Measurements from ENCODE around the gene CORO1C. TPM values are rescaled to one million over a fixed set of nuclear protein-coding genes. Genes with fewer than 3 reads are reported as not detected.
"Not testable (repeated sequence)": the region's sequence is repeated elsewhere in the genome, so short reads cannot be mapped to it uniquely, and the experiment has no call there.

The CORO1C gene
- total RNA-seq, 1 donor from 2014 or later = 107 TPM

DNA sequence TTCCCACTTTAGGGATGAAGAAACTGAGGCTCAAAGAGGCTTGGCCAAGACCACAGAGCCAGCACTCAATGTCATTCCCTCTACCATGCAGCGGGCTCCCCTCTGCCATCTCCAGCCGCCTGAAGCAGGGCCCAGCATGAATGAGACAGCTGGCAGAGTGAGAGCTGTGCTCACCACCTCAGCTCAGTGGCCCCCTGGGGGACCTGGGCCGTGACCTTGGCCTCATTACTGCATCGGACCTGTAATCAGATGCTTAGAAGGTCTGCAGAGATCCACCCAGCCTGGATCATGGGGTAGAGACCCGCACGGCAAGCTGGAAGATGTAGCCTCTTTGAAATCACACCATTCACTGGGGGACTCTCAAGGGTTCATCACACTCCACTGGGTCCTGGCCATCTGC, 22.7 kb upstream of the CORO1C start:
- DNase-seq = no peak

GRCh38 chr12:108752387-108752786, 21.1 kb upstream of the CORO1C start:
- DNase-seq = peak; percentile 97

GRCh38 chr12:108751821-108752220, 20.5 kb upstream of the CORO1C start:
- DNase-seq = peak; percentile 76

- not testable (repeated sequence) for DNase-seq
Measured at GRCh38 chr12:108751003-108751402, 19.7 kb upstream of the CORO1C start.

- DNase-seq = peak; percentile 67
Measured at GRCh38 chr12:108750526-108750925, 19.2 kb upstream of the CORO1C start.

DNA sequence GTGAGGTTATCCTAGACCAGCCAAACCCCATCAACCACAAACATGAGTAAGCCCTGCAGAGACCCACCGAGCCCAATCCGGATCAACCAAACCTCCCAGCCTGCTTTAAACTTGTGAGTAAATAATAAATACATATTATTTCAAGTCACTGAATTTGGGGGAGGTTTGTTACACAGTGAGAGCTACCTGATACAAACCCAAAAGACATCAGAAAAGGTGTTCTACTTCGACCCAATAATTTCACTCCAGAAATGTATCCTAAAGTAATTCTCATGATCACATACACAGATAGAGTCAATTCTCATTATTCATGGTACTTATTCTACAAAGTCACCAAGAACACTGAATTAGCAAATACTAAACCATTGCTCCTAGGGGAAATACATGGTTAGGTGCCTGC, 16.2 kb upstream of the CORO1C start:
- no peak for DNase-seq

GRCh38 chr12:108745641-108746040, 14.3 kb upstream of the CORO1C start:
- DNase-seq = no peak

GRCh38 chr12:108744021-108744897, 12.9 kb upstream of the CORO1C start:
- no peak for DNase-seq

DNA sequence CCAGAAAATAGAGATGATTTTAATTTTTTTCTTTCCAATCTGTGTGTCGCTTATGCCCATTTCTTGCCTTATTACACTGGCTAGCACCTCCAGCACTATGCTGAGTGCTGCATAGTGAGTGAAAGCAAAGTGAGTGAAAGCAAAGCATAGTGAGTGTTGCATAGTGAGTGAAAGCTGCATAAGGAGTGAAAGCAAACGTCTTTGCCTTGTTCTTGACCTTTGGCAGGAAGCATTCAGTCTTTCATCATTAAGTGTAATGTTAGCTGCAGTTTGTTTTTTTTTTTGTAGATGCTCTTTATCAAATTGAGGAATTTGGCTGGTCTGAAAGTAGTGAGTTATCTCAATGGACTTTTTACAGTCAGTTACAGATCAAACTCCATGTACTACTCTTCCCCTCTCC, 6.9 kb upstream of the CORO1C start:
- no peak for DNase-seq

DNA sequence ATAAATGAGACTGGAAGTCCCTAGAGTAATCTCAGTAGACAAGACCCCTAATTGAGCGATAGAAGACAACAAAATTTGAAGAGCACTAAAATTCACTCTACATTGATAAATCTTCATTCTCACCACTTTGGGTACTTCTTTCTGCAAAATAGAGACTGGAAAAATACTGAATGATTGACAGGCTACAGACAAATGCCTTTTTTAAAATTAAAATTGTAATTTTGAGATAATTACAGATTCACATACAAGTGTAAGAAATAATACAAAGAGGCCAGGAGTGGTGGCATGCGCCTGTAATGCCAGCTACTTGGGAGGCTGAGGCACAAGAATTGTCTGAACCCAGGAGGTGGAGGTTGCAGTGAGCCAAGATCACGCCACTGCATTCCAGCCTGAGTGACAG, 4.5 kb upstream of the CORO1C start:
- DNase-seq = no peak

GRCh38 chr12:108734200-108734906, 3.0 kb upstream of the CORO1C start:
- DNase-seq = peak; percentile 53

- DNase-seq = not testable (repeated sequence)
Measured at GRCh38 chr12:108733230-108733531, 1.9 kb upstream of the CORO1C start.

GRCh38 chr12:108732489-108733229, 1.3 kb upstream of the CORO1C start:
- DNase-seq = no peak

DNA sequence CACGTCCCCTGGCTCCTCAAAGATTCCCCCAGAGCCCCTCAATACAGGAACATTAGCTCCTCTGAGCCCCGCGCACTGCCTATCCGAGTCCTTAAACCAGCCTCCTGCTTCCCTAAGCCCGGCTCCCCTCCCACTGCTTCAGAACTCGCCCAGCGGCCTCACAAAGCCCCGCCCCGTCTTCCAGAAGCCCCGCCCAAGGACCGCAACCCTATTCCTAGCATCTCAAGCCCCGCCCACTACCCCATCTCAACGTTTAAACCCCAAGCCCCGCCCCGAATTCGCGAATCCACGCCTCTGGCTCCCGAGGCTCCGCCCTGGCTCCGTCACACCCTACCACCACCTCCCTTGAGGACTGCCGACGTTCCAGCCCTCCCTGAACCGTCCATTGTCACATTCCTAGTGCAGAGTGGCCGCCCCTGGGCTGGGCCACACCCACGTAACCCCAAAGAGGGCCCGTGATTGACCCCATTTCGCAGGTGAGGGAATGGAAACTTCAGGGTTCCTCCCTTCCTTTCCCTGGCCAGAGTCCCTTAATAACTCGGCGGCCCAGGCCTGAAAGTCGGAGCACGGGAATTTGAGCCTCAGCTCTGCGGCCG, 646 bp upstream of the CORO1C start:
- peak; percentile 99 for DNase-seq

DNA sequence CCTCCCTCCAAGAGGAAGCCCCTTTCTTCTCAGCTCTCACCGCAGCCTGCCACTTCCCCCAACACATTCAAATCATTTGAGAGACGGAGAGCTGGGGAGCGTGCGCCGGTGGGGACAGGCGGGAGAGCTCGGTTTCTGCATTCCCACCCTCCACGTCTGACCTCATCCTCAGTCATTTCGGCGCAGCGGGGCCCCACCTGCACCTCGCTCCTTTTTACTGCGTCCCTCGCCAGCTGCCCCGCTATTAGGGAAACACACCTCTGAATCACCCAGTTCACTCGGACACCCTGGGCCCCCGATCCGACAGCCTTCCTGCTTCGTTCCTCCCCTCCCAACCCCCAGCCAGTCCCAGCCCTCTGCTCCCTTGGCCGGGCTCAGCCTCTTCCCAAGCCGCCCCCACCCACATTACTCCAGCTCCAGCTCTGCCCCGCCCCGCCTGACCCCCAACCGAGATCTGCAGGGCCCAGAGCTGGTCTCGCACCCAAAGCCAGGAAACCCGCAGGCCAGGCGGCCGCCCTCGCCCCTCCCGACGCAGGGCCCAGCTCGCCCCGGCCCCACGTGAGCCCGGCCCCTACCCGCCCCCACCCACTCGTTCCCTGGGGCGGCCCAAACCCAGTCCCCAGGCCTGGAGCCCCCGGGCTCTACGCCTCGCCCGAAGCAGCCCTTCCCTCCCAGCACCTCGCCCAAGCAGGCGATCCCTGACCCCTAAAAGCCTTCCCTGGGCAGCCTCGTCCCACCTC, 783 bp downstream of the CORO1C start:
- peak; percentile 87 for DNase-seq

- peak; percentile 68 for DNase-seq
Measured at GRCh38 chr12:108729612-108730364, 1.5 kb downstream of the CORO1C start.

- no peak for DNase-seq
Measured at GRCh38 chr12:108728820-108729611, 2.3 kb downstream of the CORO1C start.

GRCh38 chr12:108727868-108728735, 3.2 kb downstream of the CORO1C start:
- no peak for DNase-seq

DNA sequence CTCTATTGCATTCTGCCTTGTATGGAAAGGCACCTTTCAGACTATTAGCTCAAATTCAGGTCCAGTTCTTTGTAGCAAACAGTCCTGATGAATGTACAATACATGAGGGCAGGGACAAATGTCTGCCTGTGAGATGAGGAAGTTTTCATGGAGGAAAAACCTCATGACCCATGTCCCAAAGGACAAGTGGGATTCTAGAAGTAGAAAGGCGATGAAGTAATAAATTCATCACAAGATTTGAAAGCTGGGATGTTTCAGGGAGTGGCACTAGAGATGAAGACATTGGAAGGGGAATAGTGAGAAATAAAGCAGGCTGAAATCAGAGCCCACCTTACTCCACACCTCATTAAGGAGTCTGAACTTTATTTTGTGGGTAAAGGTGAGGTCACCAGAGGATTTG, 4.2 kb downstream of the CORO1C start:
- no peak for DNase-seq

- no peak for DNase-seq
Measured at GRCh38 chr12:108724890-108725151, 6.5 kb downstream of the CORO1C start.
